H9 (cell line): ENCODE measurements around the gene IFRD2. TPM values are rescaled to one million over a fixed set of nuclear protein-coding genes. Genes with fewer than 3 reads are reported as not detected.

Experiments
- DNase-seq: peaks from one replicate; pipeline ENCODE4 v3.0.0-alpha.2; 2017
- H2AFZ ChIP-seq: one replicate; pipeline ENCODE4 v1.6.1; 2013; ENCODE audit warnings: mild to moderate bottlenecking, low read length, control low read depth, moderate library complexity
- H2AK5ac ChIP-seq: 2 replicates; pipeline ENCODE4 v1.6.1; 2013; ENCODE audit warnings: low read length, control low read depth, mixed read lengths; ENCODE audit not compliant: insufficient read length
- H2BK120ac ChIP-seq: one replicate; pipeline ENCODE4 v1.6.1; 2013; ENCODE audit warnings: low read depth, mild to moderate bottlenecking, low read length, control low read depth, inconsistent platforms; ENCODE audit not compliant: poor library complexity, severe bottlenecking
- H2BK12ac ChIP-seq: 2 replicates; pipeline ENCODE4 v1.6.1; 2013; ENCODE audit warnings: low read length, control low read depth, mixed read lengths, low read depth; ENCODE audit not compliant: insufficient read length
- H2BK15ac ChIP-seq: 2 replicates; pipeline ENCODE4 v1.6.1; 2013; ENCODE audit warnings: low read depth, low read length, control low read depth
- H2BK20ac ChIP-seq: one replicate; pipeline ENCODE4 v1.6.1; 2013; ENCODE audit warnings: low read depth, mild to moderate bottlenecking, low read length, control low read depth, inconsistent platforms; ENCODE audit not compliant: poor library complexity, severe bottlenecking
- H2BK5ac ChIP-seq: 2 replicates; pipeline ENCODE4 v1.6.1; 2013; ENCODE audit warnings: low read length, control low read depth, mixed read lengths; ENCODE audit not compliant: insufficient read length
- H3K14ac ChIP-seq: 2 replicates; pipeline ENCODE4 v1.6.1; 2013; ENCODE audit warnings: low read length, control low read depth; ENCODE audit not compliant: insufficient read depth
- H3K18ac ChIP-seq: 2 replicates; pipeline ENCODE4 v1.6.1; 2013; ENCODE audit warnings: low read depth, mild to moderate bottlenecking, mixed read lengths, low read length, control low read depth; ENCODE audit not compliant: insufficient read length
- H3K23ac ChIP-seq: 2 replicates; pipeline ENCODE4 v1.6.1; 2013; ENCODE audit warnings: low read length, control low read depth, mixed read lengths, low read depth; ENCODE audit not compliant: insufficient read length
- H3K23me2 ChIP-seq: 2 replicates; pipeline ENCODE4 v1.6.1; 2013; ENCODE audit warnings: low read depth, mild to moderate bottlenecking, mixed read lengths, low read length, control low read depth; ENCODE audit not compliant: insufficient read length, poor library complexity, severe bottlenecking
- H3K27ac ChIP-seq: 2 replicates; pipeline ENCODE4 v1.5.1; 2013; ENCODE audit warnings: low read length, control low read depth, mixed read lengths, low read depth; ENCODE audit not compliant: insufficient read length
- H3K27me3 ChIP-seq: 2 replicates; pipeline ENCODE4 v1.6.1; 2013; ENCODE audit warnings: low read length, control low read depth, inconsistent platforms; ENCODE audit not compliant: insufficient read depth
- H3K4ac ChIP-seq: 2 replicates; pipeline ENCODE4 v1.6.1; 2013; ENCODE audit warnings: low read depth, mild to moderate bottlenecking, control low read depth, inconsistent platforms, low read length, moderate library complexity
- H3K4me1 ChIP-seq: 2 replicates; pipeline ENCODE4 v1.6.1; 2013; ENCODE audit warnings: low read length, control low read depth, inconsistent platforms; ENCODE audit not compliant: insufficient read depth
- H3K4me2 ChIP-seq: 2 replicates; pipeline ENCODE4 v1.6.1; 2013; ENCODE audit warnings: low read length, control low read depth, mixed read lengths; ENCODE audit not compliant: insufficient read length, insufficient read depth
- H3K56ac ChIP-seq: 2 replicates; pipeline ENCODE4 v1.6.1; 2013; ENCODE audit warnings: low read depth, mild to moderate bottlenecking, mixed read lengths, low read length, control low read depth; ENCODE audit not compliant: insufficient read length
- H3K79me1 ChIP-seq: 2 replicates; pipeline ENCODE4 v1.6.1; 2013; ENCODE audit warnings: low read depth, mild to moderate bottlenecking, moderate library complexity, low read length, control low read depth, inconsistent platforms; ENCODE audit not compliant: insufficient read depth, poor library complexity, severe bottlenecking
- H3K79me2 ChIP-seq: 2 replicates; pipeline ENCODE4 v1.6.1; 2013; ENCODE audit warnings: low read length, control low read depth, inconsistent platforms; ENCODE audit not compliant: insufficient read depth
- H3K9ac ChIP-seq: 2 replicates; pipeline ENCODE4 v1.6.1; 2013; ENCODE audit warnings: low read length, control low read depth, mixed read lengths; ENCODE audit not compliant: insufficient read length; ENCODE audit errors: extremely low read depth
- H3K9me3 ChIP-seq: one replicate; pipeline ENCODE4 v1.6.1; 2013; ENCODE audit warnings: low read depth, low read length, inconsistent platforms; ENCODE audit not compliant: control insufficient read depth
- H3T11ph ChIP-seq: one replicate; pipeline ENCODE4 v1.6.1; 2013; ENCODE audit warnings: mild to moderate bottlenecking, low read length, control low read depth, inconsistent platforms
- H4K20me1 ChIP-seq: one replicate; pipeline ENCODE4 v1.6.1; 2013; ENCODE audit not compliant: control insufficient read depth, insufficient read length, insufficient read depth
- H4K5ac ChIP-seq: 2 replicates; pipeline ENCODE4 v1.6.1; 2013; ENCODE audit warnings: low read depth, mild to moderate bottlenecking, mixed read lengths, low read length, control low read depth; ENCODE audit not compliant: insufficient read length
- H4K8ac ChIP-seq: replicated peaks from 2 replicates; pipeline ENCODE4 v1.6.1; 2013; ENCODE audit warnings: low read length, control low read depth, mixed read lengths, low read depth; ENCODE audit not compliant: insufficient read length
- H4K91ac ChIP-seq: 2 replicates; pipeline ENCODE4 v1.6.1; 2013; ENCODE audit warnings: low read depth, mild to moderate bottlenecking, moderate library complexity, mixed read lengths, low read length, control low read depth; ENCODE audit not compliant: insufficient read length
- H3K27ac Mint-ChIP-seq, 3 experiments: 2 replicates in 2 of 3; 3 replicates in 1 of 3; pipeline ENCODE4 v1.8.0; 2020 to 2021; ENCODE audit warnings: mixed read lengths in 3 of 3, mild to moderate bottlenecking in 1 of 3, moderate library complexity in 1 of 3
- H3K27me3 Mint-ChIP-seq: 2 replicates; pipeline ENCODE4 v1.8.0; 2021; ENCODE audit warnings: low read depth, mild to moderate bottlenecking, moderate library complexity, mixed read lengths
- H3K36me3 Mint-ChIP-seq, 3 experiments: 2 replicates in 2 of 3; 3 replicates in 1 of 3; pipeline ENCODE4 v1.8.0; 2020 to 2021; ENCODE audit warnings: low read depth in 3 of 3, mixed read lengths in 3 of 3; ENCODE audit not compliant: insufficient read depth in 1 of 3
- H3K4me1 Mint-ChIP-seq, 2 experiments: 2 replicates each; pipeline ENCODE4 v1.8.0; 2020; ENCODE audit warnings: mixed read lengths in 2 of 2
- H3K4me3 Mint-ChIP-seq, 2 experiments: 2 replicates in 1 of 2; 3 replicates in 1 of 2; pipeline ENCODE4 v1.8.0; 2020 to 2021; ENCODE audit warnings: mild to moderate bottlenecking in 2 of 2, mixed read lengths in 2 of 2, moderate library complexity in 1 of 2
- H3K9me3 Mint-ChIP-seq, 2 experiments: 2 replicates in 1 of 2; 3 replicates in 1 of 2; pipeline ENCODE4 v1.8.0; 2020; ENCODE audit warnings: mild to moderate bottlenecking in 2 of 2, mixed read lengths in 2 of 2, moderate library complexity in 1 of 2
- CTCF ChIP-seq: fragments of 200-600 bp; sonication (generic); conservative IDR thresholded peaks from 3 replicates; pipeline ENCODE4 v1.8.0; 2021; ENCODE audit warnings: antibody characterized with exemption, mild to moderate bottlenecking
- WGBS: extraction: QIAGEN DNeasy Blood & Tissue Kit; methylation state at CpG from one replicate; pipeline ENCODE4 v1.1.7; 2013; ENCODE audit warnings: missing lambda C conversion rate, low lambda C conversion rate, mixed read lengths; ENCODE audit not compliant: insufficient read length; ENCODE audit errors: extremely low coverage; 5-methylcytosine and 5-hydroxymethylcytosine counted together
- total RNA-seq: library from RNA; stranded (reverse); gene quantifications from 2 replicates; pipeline ENCODE4 v1.2.1, GENCODE V29; 2021

Gene IFRD2
- total RNA-seq, 1 experiment from 2014 or later = 109 TPM

GRCh38 chr3:50288387-50289007, 3.7 kb downstream of the IFRD2 start:
- no CpG with 5 or more reads among the region's 23 CpGs for WGBS
- H3K9ac ChIP-seq = no peak overlapping the region
- no peak for DNase-seq

More at GRCh38 chr3:50288387-50289007, 3.7 kb downstream of the IFRD2 start:
- H2BK120ac ChIP-seq = no peak overlapping the region
- H3K14ac ChIP-seq = no peak overlapping the region
- Mint-ChIP-seq H3K4me1 (peaks cover 11% of the 10 kb centered on the region in 2 experiments), H3K27ac (no peak overlapping the region), H3K27me3 (no peaks in the 10 kb centered on the region), H3K9me3 (no peaks in the 10 kb centered on the region; a peak in 1 of 5 replicates), H3K36me3 (peaks cover 26 to 44% (median 40%) of the 10 kb centered on the region in 3 experiments; a peak in 6 of 7 replicates), H3K4me3 (no peak overlapping the region)
- H3K27ac ChIP-seq = no peak overlapping the region
- no peak overlapping the region for H4K91ac ChIP-seq
- no peak overlapping the region for H4K5ac ChIP-seq
- no peak overlapping the region for H2BK15ac ChIP-seq
- H2BK12ac ChIP-seq = no peak overlapping the region
- TF ChIP-seq CTCF = no peak
- H4K20me1 ChIP-seq = no peaks in the 10 kb centered on the region
- H3T11ph ChIP-seq = no peak overlapping the region
- no peaks in the 10 kb centered on the region for H3K4me1 ChIP-seq
- no peaks in the 10 kb centered on the region for H3K9me3 ChIP-seq
- H3K27me3 ChIP-seq = no peaks in the 10 kb centered on the region
- no peaks in the 10 kb centered on the region for H3K79me1 ChIP-seq
- no peak overlapping the region for H2AFZ ChIP-seq
- no peak overlapping the region for H2BK20ac ChIP-seq
- H3K4me2 ChIP-seq = no peak overlapping the region
- no peak overlapping the region for H3K56ac ChIP-seq
- no peak overlapping the region for H3K4ac ChIP-seq
- no peak overlapping the region for H4K8ac ChIP-seq
- no peak overlapping the region for H2AK5ac ChIP-seq
- no peak overlapping the region for H2BK5ac ChIP-seq
- peaks cover 3% of the 10 kb centered on the region; the same call in 1 of the 2 replicates for H3K79me2 ChIP-seq
- no peak overlapping the region for H3K18ac ChIP-seq
- no peak overlapping the region for H3K23ac ChIP-seq
- peaks cover 5% of the 10 kb centered on the region for H3K23me2 ChIP-seq
